Stomach (tissue), 9 donors: ENCODE data around the gene FAM50B. TPM values are rescaled to one million over a fixed set of nuclear protein-coding genes. Genes with fewer than 3 reads are reported as not detected.

Source experiments
- DNase-seq, 2 donors: peaks; one replicate each; pipeline versions ENCODE4 v3.0.0 to v3.0.0-alpha.2; 2013 to 2019
- H3K27ac ChIP-seq, 5 donors: fragments of 200-600 bp in 4 of 5; sonication (generic) in 4 of 5; one replicate each; pipeline ENCODE4 v1.5.1; 2013 to 2019; ENCODE audit warnings: mild to moderate bottlenecking in 1 of 5, moderate library complexity in 1 of 5
- H3K27me3 ChIP-seq, 3 donors: fragments of 200-600 bp; sonication (generic); one replicate each; pipeline ENCODE4 v1.5.1; 2017 to 2019; ENCODE audit warnings: mixed run types in 1 of 3
- H3K36me3 ChIP-seq, 4 donors: fragments of 200-600 bp; sonication (generic); 1 replicate in 3 of 4; 2 replicates in 1 of 4; pipeline ENCODE4 v1.5.1; 2016 to 2019
- H3K4me1 ChIP-seq, 4 donors: fragments of 200-600 bp; sonication (generic); one replicate each; pipeline ENCODE4 v1.5.1; 2016 to 2019
- H3K4me3 ChIP-seq, 4 donors: fragments of 200-600 bp; sonication (generic) in 3 of 4; one replicate each; pipeline ENCODE4 v1.5.1; 2016 to 2019; ENCODE audit warnings: mild to moderate bottlenecking in 1 of 4
- H3K9me3 ChIP-seq, 4 donors: fragments of 200-600 bp; sonication (generic); one replicate each; pipeline ENCODE4 v1.5.1; 2016 to 2019
- EP300 ChIP-seq: sonication (generic); formaldehyde crosslinking; IDR thresholded peaks from one replicate; pipeline ENCODE4 v1.6.1; 2017; ENCODE audit warnings: antibody characterized with exemption
- POLR2A ChIP-seq, 4 donors: fragments of 450-650 bp; IDR thresholded peaks; one replicate each; pipeline ENCODE4 v1.6.1; 2016; ENCODE audit warnings: antibody characterized with exemption in 4 of 4, control low read depth in 2 of 4, mild to moderate bottlenecking in 1 of 4, moderate library complexity in 1 of 4
- POLR2AphosphoS5 ChIP-seq, 3 donors: sonication (generic); formaldehyde crosslinking; IDR thresholded peaks; one replicate each; pipeline ENCODE4 v1.6.1; 2016; ENCODE audit warnings: antibody characterized with exemption in 3 of 3
- WGBS, 5 donors: extraction: QIAGEN DNeasy Blood & Tissue Kit in 3 of 5; methylation state at CpG; one replicate each; pipeline versions ENCODE4 v1.1.5 to v1.1.7; 2013 to 2018; 5-methylcytosine and 5-hydroxymethylcytosine counted together
- intact Hi-C: fragments of 100-400 bp; cut with DNase I; formaldehyde crosslinking; loops from one replicate; pipeline ENCODE4 v1.15.1; 2023; ENCODE audit warnings: low total_unique reads
- polyA plus RNA-seq, 3 donors: library from polyadenylated mRNA; stranded (reverse); fragments of 200-250 nt; gene quantifications; one replicate each; pipeline ENCODE4 v1.2.3, GENCODE V29; 2013
- total RNA-seq, 5 donors: library from RNA; depleted of rRNA; stranded (reverse); fragments of >200 nt; gene quantifications; one replicate each; pipeline versions ENCODE4 v1.1.0 to v1.2.3, GENCODE V29; 2014 to 2016
- TF ChIP-seq, protein P1 (sequence below), 7 experiments: fragments of 450-650 bp in 4 of 7; fragments of 200-600 bp in 3 of 7; sonication (generic) in 3 of 7; IDR thresholded peaks; one replicate each; pipeline ENCODE4 v1.5.1; 2016 to 2019; ENCODE audit warnings: antibody characterized with exemption in 7 of 7, control low read depth in 2 of 7, mild to moderate bottlenecking in 1 of 7
- donor health status: healthy with polysubstance abuse.
- donor health status: Bipolar disorder and iron deficiency.
- donor health status: healthy.

FAM50B gene
- total and polyA plus RNA-seq, 8 donors, result 2.0 to 11.8 (median 7.3) TPM; not detected in 1

DNA sequence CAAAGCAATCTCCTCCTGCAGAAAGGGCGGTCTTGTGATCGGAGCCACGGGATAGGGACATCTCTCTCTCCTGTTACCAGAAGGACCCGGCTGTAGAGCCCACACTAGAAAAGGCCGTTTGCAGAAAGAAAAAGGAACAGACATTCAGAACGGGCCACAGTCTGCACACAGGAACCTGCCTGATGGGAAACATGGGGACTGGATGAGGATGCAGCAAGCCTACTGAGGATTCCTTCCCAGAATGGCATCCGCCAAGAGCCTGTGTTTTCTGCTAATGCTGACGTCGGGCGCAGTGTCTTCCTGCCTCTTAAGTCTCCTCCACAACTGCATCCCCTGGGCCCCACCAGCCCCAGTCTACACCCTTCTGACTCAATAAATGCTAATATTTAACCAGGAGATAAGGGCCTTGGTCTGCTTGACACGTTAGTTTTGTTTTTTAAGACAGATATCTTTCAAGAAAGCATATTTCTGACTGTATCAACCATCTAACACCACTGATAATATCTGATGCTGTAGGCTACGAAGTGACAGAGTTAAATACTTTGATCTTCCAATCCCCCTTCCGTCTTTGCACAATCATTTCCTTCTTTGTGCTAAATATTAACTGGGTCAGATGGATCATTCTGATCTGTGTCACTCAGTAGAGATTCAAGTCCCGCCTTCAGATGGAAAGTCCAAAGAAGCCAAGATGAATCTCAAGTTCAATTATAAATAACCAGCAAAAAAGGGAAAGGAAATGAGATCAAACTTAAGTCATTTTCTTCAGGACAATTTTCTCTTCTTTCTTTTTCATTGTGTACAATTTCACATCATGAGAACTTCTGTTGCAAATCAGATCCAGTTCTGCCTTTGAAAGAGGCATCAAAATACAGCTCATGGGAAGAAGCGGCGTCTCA is 20.7 kb downstream of the FAM50B start:
- peak overlapping the region in 2 of 5 donors; percentile 57 to 68 for H3K27ac ChIP-seq
- DNase-seq, result peak; percentile 65 to 80
- intact Hi-C loops, result no loop called here
- no peaks in the 10 kb centered on the region for H3K36me3 ChIP-seq
- H3K4me1 ChIP-seq, result peaks cover 0 to 35% (median 3%) of the 10 kb centered on the region in 4 donors
- no peak overlapping the region for H3K4me3 ChIP-seq
- no peaks in the 10 kb centered on the region for H3K27me3 ChIP-seq
- TF ChIP-seq, protein P1, sequence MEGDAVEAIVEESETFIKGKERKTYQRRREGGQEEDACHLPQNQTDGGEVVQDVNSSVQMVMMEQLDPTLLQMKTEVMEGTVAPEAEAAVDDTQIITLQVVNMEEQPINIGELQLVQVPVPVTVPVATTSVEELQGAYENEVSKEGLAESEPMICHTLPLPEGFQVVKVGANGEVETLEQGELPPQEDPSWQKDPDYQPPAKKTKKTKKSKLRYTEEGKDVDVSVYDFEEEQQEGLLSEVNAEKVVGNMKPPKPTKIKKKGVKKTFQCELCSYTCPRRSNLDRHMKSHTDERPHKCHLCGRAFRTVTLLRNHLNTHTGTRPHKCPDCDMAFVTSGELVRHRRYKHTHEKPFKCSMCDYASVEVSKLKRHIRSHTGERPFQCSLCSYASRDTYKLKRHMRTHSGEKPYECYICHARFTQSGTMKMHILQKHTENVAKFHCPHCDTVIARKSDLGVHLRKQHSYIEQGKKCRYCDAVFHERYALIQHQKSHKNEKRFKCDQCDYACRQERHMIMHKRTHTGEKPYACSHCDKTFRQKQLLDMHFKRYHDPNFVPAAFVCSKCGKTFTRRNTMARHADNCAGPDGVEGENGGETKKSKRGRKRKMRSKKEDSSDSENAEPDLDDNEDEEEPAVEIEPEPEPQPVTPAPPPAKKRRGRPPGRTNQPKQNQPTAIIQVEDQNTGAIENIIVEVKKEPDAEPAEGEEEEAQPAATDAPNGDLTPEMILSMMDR (IDR thresholded peaks at IDR 0.05), result no peak
- TF ChIP-seq EP300, result no peak
- TF ChIP-seq POLR2AphosphoS5 (IDR thresholded peaks at IDR 0.05), result peak in 1 of 3 donors; percentile 26
- TF ChIP-seq POLR2A (IDR thresholded peaks at IDR 0.05), result no peak
- no peaks in the 10 kb centered on the region for H3K9me3 ChIP-seq
- 37 to 63% (median 48%) methylated on average over 15 to 16 of the region's 16 CpGs for WGBS, 5 donors

DNA sequence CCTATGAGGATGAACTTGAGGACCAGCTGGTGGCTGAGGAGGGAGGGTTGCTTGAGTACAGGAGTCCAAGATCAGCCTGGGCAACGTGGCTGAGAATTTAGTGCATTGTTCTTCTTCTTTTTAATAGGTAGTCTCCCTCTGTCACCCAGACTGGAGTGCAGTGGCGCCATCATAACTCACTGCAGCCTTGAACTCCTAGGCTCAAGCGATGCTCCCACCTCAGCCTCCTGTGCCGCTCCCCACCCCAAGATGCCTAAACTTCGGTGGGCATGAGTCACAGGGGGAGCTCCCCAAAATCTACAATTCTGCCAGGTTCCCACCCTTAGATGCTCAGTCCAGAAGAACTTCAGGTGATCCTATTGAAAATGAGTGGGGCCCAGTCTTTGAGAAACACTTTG is 21.4 kb downstream of the FAM50B start:
- no peaks in the 10 kb centered on the region for H3K36me3 ChIP-seq
- H3K4me3 ChIP-seq, result no peak overlapping the region
- intact Hi-C loops, result no loop called here
- H3K27ac ChIP-seq, result no peak overlapping the region
- H3K27me3 ChIP-seq, result no peaks in the 10 kb centered on the region
- TF ChIP-seq, protein P1 (IDR thresholded peaks at IDR 0.05), result no peak
- TF ChIP-seq POLR2A (IDR thresholded peaks at IDR 0.05) (no peak), EP300 (no peak), POLR2AphosphoS5 (IDR thresholded peaks at IDR 0.05) (no peak)
- 80 to 90% (median 88%) methylated on average over 5 of the region's 5 CpGs for WGBS, 5 donors
- no peaks in the 10 kb centered on the region for H3K9me3 ChIP-seq
- no peak for DNase-seq
- H3K4me1 ChIP-seq, result peaks cover 0 to 35% (median 3%) of the 10 kb centered on the region in 4 donors

DNA sequence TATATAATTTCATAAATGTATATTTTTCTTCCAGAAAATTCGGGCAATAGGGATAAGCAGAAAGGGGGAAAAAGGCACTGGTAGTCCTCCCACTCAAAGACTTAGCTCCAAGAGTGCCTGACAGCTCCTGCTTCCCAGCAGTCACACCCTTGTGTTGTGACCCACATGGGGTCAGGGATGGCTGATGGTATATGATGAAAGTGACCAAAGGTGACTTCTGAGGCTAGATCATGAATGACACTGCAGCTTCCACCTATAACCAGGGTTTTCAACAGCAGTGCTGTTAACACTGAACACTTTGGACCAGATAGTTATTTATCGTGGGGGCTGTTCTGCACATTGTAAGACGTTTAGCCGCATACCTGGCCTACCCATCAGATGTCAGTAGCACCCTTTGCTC is 22.3 kb downstream of the FAM50B start:
- Histone ChIP-seq H3K4me3 (no peak overlapping the region), H3K4me1 (peaks cover 0 to 35% (median 3%) of the 10 kb centered on the region in 4 donors), H3K27ac (no peak overlapping the region), H3K9me3 (no peaks in the 10 kb centered on the region), H3K36me3 (no peaks in the 10 kb centered on the region), H3K27me3 (no peaks in the 10 kb centered on the region)
- intact Hi-C loops, result no loop called here
- TF ChIP-seq, protein P1 (IDR thresholded peaks at IDR 0.05), result no peak
- TF ChIP-seq POLR2A (IDR thresholded peaks at IDR 0.05) (no peak), EP300 (no peak), POLR2AphosphoS5 (IDR thresholded peaks at IDR 0.05) (no peak)
- 86 to 92% (median 90%) methylated on average over 4 of the region's 4 CpGs for WGBS, 5 donors
- DNase-seq, result no peak

DNA sequence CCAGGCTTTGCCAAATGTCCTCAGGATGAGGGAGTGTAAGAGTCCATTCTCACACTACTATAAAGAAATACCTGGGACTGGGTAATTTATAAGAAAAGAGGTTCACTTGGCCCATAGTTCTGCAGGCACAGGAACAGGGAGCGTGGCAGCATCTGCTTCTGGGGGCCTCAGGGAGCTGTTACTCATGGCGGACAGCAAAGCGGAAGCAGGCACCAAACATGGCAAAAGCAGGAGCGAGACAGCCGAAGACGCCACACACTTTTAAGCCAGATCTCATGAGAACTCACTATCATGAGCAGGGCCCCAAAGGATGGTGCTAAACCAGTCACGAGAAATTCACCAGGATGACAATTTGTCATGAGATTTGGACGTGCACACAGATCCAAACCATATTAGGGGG is 22.8 kb downstream of the FAM50B start:
- Histone ChIP-seq H3K9me3 (no peaks in the 10 kb centered on the region), H3K27ac (no peak overlapping the region), H3K36me3 (no peaks in the 10 kb centered on the region), H3K4me1 (peaks cover 0 to 35% (median 3%) of the 10 kb centered on the region in 4 donors), H3K4me3 (no peak overlapping the region), H3K27me3 (no peaks in the 10 kb centered on the region)
- intact Hi-C loops, result no loop called here
- DNase-seq, result no peak
- 93 to 96% (median 94%) methylated on average over 8 of the region's 8 CpGs for WGBS, 5 donors
- no peak for TF ChIP-seq POLR2A (IDR thresholded peaks at IDR 0.05)
- no peak for TF ChIP-seq POLR2AphosphoS5 (IDR thresholded peaks at IDR 0.05)
- TF ChIP-seq EP300, result no peak
- TF ChIP-seq, protein P1 (IDR thresholded peaks at IDR 0.05), result no peak
